GM12875 (cell line): ENCODE measurements around the gene WNK1.

ENCODE experiments used
- H3K4me3 ChIP-seq: one replicate; pipeline ENCODE4 v1.5.1; 2011; ENCODE audit warnings: low read depth, low read length, control low read depth
- CTCF ChIP-seq: IDR thresholded peaks from 2 replicates; pipeline ENCODE4 v1.5.1; 2011; ENCODE audit warnings: low read depth, mild to moderate bottlenecking, control low read depth, inconsistent platforms, low read length, moderate library complexity, borderline replicate concordance; ENCODE audit not compliant: insufficient read depth

WNK1 gene

GRCh38 chr12:955939-956338 lies 203.6 kb downstream of the WNK1 start:
- no peak for TF ChIP-seq CTCF
- H3K4me3 ChIP-seq = no peak overlapping the region

GRCh38 chr12:958588-959123 lies 206.3 kb downstream of the WNK1 start:
- no peak for TF ChIP-seq CTCF
- H3K4me3 ChIP-seq = no peak overlapping the region
